SH-SY5Y (cell line): Measurements from ENCODE around the gene MAGEB17.

Source experiments
- GATA2 ChIP-seq: IDR thresholded peaks from 2 replicates; pipeline ENCODE4 v1.6.1; 2011; ENCODE audit warnings: mild to moderate bottlenecking, low read depth, low read length
- GATA3 ChIP-seq: IDR thresholded peaks from 2 replicates; pipeline ENCODE4 v1.6.1; 2011; ENCODE audit warnings: low read depth, mild to moderate bottlenecking, low read length, moderate library complexity

DNA sequence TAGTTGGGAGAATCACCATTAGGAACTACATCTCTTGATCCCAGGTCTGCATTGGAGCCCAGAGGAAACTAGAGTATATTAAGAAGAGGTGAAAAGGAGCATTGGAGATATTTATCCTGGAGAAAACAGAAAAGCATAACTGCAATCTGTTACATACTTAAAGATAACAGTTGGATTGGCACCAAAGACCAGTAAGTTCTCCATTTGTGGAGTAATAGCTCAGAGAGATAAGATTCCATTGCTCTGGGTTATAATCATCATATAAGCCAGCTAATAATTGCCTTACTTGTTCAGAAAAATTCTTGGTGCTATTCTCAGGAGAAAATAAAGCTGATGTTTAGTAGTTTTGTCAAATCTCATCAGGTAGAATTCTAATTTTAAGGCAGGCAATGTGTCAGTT, 23.3 kb upstream of the MAGEB17 start:
- TF ChIP-seq GATA2 (no peak), GATA3 (no peak)
